Naive B cell (primary cell): Measurements from ENCODE around the gene LRMDA. TPM values are rescaled to one million over a fixed set of nuclear protein-coding genes. Genes with fewer than 3 reads are reported as not detected.

Source experiments
- ATAC-seq, 2 donors: fragments of 150-1000 bp; cut with Tn5 transposase; 2 replicates each; pipeline ENCODE4 v1.10.0; 2021; ENCODE audit warnings: low read depth in 2 of 2, mild to moderate bottlenecking in 2 of 2, moderate library complexity in 2 of 2
- DNase-seq: peaks from one replicate; pipeline ENCODE4 v3.0.0; 2022
- H3K27ac Mint-ChIP-seq, 6 donors: one replicate each; pipeline ENCODE4 v1.8.0; 2020 to 2022; ENCODE audit warnings: mild to moderate bottlenecking in 6 of 6, mixed read lengths in 6 of 6, moderate library complexity in 5 of 6, inconsistent platforms in 2 of 6
- H3K27me3 Mint-ChIP-seq, 3 donors: one replicate each; pipeline ENCODE4 v1.8.0; 2021 to 2022; ENCODE audit warnings: mixed read lengths in 3 of 3, mild to moderate bottlenecking in 1 of 3
- H3K36me3 Mint-ChIP-seq, 2 donors: one replicate each; pipeline ENCODE4 v1.8.0; 2020 to 2022; ENCODE audit warnings: mixed read lengths in 2 of 2, inconsistent platforms in 1 of 2, mild to moderate bottlenecking in 1 of 2
- H3K4me1 Mint-ChIP-seq, 3 donors: one replicate each; pipeline ENCODE4 v1.8.0; 2020 to 2022; ENCODE audit warnings: mixed read lengths in 3 of 3, inconsistent platforms in 1 of 3, mild to moderate bottlenecking in 1 of 3, moderate library complexity in 1 of 3
- H3K4me3 Mint-ChIP-seq, 8 donors: one replicate each; pipeline ENCODE4 v1.8.0; 2020 to 2022; ENCODE audit warnings: mild to moderate bottlenecking in 8 of 8, mixed read lengths in 8 of 8, moderate library complexity in 8 of 8, inconsistent platforms in 2 of 8
- H3K9me3 Mint-ChIP-seq, 7 donors: one replicate each; pipeline ENCODE4 v1.8.0; 2020 to 2022; ENCODE audit warnings: mixed read lengths in 7 of 7, mild to moderate bottlenecking in 5 of 7, inconsistent platforms in 2 of 7, moderate library complexity in 1 of 7
- polyA plus RNA-seq, 6 donors: library from polyadenylated mRNA; unstranded; fragments of 300-500 nt; fragmentation: Illumina TruSeq; gene quantifications; one replicate each; pipeline ENCODE4 v1.2.3, GENCODE V29; 2021; ENCODE audit warnings: low read depth in 6 of 6

LRMDA gene
- polyA plus RNA-seq, 6 donors from 2014 or later, result 2.1 TPM; not detected in 5

DNA sequence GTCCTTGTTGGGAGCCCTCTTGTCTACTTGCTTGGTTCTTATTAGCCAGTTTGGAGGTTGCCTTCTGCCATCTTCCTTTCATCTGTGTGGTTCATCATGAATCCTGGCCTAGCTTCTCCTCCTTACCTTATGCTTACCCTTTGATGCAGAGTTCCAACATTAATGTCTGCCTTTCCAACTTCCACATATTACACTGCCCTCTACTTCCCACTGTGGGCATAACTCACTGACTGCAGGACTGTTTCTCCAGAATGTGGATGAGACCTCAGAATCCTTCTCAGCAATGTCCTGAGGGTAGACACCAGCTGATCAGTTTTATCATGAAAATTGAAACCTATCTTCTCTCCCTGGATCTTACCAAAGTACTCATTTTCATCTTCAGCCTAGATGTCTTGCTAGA, 491.0 kb downstream of the LRMDA start:
- Mint-ChIP-seq H3K27me3 (peaks cover 0 to 7% (median 0%) of the 10 kb centered on the region in 3 donors), H3K4me1 (no peaks in the 10 kb centered on the region), H3K27ac (no peak overlapping the region), H3K4me3 (no peak overlapping the region), H3K36me3 (no peaks in the 10 kb centered on the region), H3K9me3 (peaks cover 0 to 5% (median 1%) of the 10 kb centered on the region in 7 donors)
- DNase-seq (no peak), ATAC-seq (no peak)

DNA sequence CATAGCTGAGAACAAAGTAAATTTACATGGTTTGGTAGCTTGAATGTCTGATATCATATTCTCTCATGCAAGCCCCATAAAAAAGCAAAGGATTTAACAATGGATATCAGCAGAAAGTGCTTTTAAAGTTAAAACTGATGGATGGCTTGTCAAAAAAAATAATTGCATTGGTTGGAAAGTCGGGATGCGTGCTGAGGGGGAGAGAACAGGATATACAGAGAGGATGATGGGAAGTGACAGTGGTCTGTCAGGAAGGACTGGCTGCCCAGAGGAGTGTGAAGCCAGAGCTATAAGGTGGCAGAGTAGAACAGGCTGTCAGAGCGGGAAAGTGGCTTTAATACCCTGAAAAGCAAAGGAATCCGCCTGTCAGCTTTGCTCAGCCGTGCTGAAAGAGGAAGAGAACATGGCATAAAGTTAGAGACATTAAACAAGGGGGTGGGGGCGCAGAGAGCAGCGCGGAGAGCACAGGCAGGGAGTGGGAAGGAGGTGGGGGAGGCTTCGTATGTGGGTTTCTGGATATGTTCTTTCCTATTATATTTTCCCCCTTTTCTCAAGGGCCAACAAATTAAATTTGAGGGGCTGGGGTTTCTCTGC, 493.0 kb downstream of the LRMDA start:
- Mint-ChIP-seq H3K36me3 (no peaks in the 10 kb centered on the region), H3K4me3 (no peak overlapping the region), H3K27ac (peak overlapping the region in 1 of 6 donors; percentile 8), H3K9me3 (peaks cover 0 to 5% (median 0%) of the 10 kb centered on the region in 7 donors), H3K27me3 (peaks cover 0 to 7% (median 0%) of the 10 kb centered on the region in 3 donors), H3K4me1 (no peaks in the 10 kb centered on the region)
- DNase-seq, result no peak
- ATAC-seq, result no peak

DNA sequence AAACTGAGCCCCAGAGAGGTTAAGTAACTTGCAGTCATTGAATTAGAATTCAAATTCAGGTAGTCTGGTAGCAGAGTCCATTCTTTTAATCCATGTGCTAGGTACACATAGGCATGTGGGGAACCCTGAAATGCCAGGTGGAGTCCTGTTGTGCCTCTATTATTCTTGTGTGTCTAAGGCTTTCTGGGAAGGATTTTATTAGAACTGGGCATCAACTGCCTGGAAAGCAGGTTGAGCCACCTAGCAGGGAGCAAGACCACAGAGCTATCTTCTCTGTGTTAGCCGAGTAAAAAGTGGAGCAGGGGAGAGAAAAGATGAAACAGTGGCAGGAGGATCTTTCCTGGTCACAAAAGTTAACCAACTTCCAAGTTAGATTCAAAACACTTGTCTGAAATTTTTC, 494.6 kb downstream of the LRMDA start:
- H3K9me3 Mint-ChIP-seq, result peaks cover 0 to 5% (median 0%) of the 10 kb centered on the region in 7 donors
- no peak overlapping the region for H3K27ac Mint-ChIP-seq
- H3K36me3 Mint-ChIP-seq, result no peaks in the 10 kb centered on the region

DNA sequence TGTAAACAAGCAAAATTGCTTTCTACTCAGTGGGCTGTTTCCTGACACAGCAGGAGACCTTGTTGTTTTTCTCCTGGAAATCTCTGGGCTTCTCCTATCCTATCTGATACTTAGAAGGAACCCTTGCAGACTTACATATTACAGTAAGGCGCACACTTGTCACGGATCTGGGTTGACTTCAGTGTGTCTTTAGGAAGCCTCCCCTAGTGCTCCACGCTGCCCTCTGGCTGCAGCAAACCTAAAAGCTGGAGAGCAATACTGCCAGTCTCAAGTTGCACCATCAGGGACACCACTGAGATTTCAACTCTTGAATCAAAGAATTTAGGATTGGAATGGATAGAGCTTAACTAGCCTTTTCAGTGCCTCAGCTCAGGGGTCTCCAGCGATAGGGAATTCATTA, 495.3 kb downstream of the LRMDA start:
- H3K27me3 Mint-ChIP-seq, result peaks cover 0 to 7% (median 3%) of the 10 kb centered on the region in 3 donors
- DNase-seq (no peak), ATAC-seq (no peak)
- no peak overlapping the region for H3K4me3 Mint-ChIP-seq
- H3K36me3 Mint-ChIP-seq, result no peaks in the 10 kb centered on the region
- H3K27ac Mint-ChIP-seq, result no peak overlapping the region
- H3K4me1 Mint-ChIP-seq, result no peaks in the 10 kb centered on the region
- H3K9me3 Mint-ChIP-seq, result peaks cover 0 to 5% (median 0%) of the 10 kb centered on the region in 7 donors

More for the DNA sequence above, 494.6 kb downstream of the LRMDA start:
- Mint-ChIP-seq H3K4me3 (no peak overlapping the region), H3K27me3 (peaks cover 0 to 7% (median 3%) of the 10 kb centered on the region in 3 donors), H3K4me1 (no peaks in the 10 kb centered on the region)
- DNase-seq (no peak), ATAC-seq (no peak)

DNA sequence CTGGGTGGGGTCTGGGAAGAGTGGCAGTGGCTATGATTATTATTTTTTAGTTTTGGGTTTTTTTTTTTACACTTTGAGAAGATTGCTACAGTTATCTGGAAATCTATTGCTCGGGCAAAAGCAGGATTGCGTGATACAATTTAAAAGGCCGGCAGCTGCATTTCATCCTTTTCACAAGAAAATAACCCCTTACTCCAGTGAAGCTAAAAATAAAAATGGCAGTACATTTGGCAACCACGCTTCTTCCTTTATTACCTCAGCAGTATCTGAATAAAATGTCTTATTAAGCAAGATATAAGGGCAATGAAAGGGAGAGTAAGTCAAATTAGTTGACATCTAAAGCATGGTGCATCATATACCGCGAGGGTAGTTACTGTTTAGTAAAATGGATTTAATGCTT, 496.8 kb downstream of the LRMDA start:
- peaks cover 0 to 7% (median 3%) of the 10 kb centered on the region in 3 donors for H3K27me3 Mint-ChIP-seq
- H3K4me1 Mint-ChIP-seq, result no peaks in the 10 kb centered on the region
- H3K27ac Mint-ChIP-seq, result no peak overlapping the region
- no peak for ATAC-seq
- no peaks in the 10 kb centered on the region for H3K36me3 Mint-ChIP-seq
- H3K9me3 Mint-ChIP-seq, result no peaks in the 10 kb centered on the region
- DNase-seq, result no peak
- H3K4me3 Mint-ChIP-seq, result no peak overlapping the region

DNA sequence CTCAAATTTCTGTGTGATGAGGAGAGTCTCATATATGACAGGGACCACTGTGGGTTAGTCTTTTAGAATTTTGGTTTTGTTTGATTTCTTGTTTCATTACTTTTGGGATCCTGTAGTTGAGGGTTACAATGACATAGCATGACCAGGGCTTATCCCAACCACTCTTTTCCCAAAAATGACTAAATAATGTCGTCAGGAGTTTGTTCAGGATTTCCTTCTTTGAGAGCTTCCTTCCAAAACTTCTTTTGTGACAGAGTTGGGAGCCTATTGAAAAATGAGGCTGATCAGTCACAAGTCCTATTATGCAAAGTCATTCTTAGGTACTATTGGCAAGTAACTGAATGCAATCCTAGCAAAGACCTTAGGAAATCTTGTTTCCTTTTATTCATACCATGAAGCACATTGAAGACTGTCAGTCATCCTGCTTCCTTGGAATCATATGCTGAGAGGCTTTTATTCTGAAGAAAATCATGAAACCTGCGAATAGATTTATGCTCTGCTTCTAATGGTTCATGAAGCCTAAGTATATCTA, 498.3 kb downstream of the LRMDA start:
- Mint-ChIP-seq H3K36me3 (no peaks in the 10 kb centered on the region), H3K27me3 (peaks cover 0 to 3% (median 0%) of the 10 kb centered on the region in 3 donors), H3K4me1 (no peaks in the 10 kb centered on the region), H3K27ac (no peak overlapping the region), H3K9me3 (no peaks in the 10 kb centered on the region), H3K4me3 (no peak overlapping the region)
- no peak for ATAC-seq
- DNase-seq, result no peak

DNA sequence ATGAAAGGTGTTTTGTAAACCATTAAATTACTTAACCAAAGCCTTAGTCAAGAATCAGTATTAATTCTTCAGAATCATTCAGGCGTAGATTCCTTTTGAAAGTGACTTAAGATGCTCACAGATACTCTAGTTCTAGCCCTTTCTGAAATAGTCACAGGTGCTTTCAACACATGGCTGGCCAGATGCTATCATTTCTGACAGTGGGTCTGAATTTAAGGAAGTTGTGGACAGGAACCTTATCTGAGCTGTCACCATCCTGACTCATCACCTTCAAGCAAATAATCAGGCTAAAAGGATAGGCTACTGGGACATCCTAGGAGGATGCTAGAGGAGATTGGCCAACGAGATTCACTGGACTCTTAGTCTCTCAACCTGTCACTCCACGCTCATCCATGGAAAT, 501.5 kb downstream of the LRMDA start:
- no peaks in the 10 kb centered on the region for H3K4me1 Mint-ChIP-seq
- peaks cover 0 to 9% (median 8%) of the 10 kb centered on the region in 3 donors for H3K27me3 Mint-ChIP-seq
- no peaks in the 10 kb centered on the region for H3K36me3 Mint-ChIP-seq
- H3K4me3 Mint-ChIP-seq, result no peak overlapping the region
- H3K27ac Mint-ChIP-seq, result no peak overlapping the region
- DNase-seq, result no peak
- peaks cover 0 to 2% (median 0%) of the 10 kb centered on the region in 7 donors for H3K9me3 Mint-ChIP-seq
- ATAC-seq, result no peak

DNA sequence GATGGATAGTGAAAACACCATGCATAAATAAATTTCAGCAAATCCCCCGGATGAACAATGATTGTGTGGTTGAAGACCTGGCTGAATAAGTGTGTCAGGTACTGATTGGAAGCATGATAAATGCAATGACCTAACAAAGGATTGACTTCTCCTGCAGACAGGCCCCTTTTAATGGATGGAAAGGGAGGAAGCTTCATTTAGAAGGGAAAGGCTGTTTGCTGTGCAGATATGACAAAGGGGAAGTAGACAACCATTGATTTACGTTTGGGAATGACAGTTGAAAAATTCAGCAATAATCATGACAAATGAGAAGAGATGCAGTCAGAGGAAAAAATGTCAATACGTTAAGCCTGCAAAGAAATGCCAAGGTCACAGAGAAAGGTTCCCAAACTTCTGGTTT, 503.8 kb downstream of the LRMDA start:
- ATAC-seq (no peak), DNase-seq (no peak)
- H3K4me1 Mint-ChIP-seq, result no peaks in the 10 kb centered on the region
- H3K4me3 Mint-ChIP-seq, result no peak overlapping the region
- H3K27me3 Mint-ChIP-seq, result peaks cover 0 to 9% (median 8%) of the 10 kb centered on the region in 3 donors
- H3K27ac Mint-ChIP-seq, result no peak overlapping the region
- H3K36me3 Mint-ChIP-seq, result no peaks in the 10 kb centered on the region
- H3K9me3 Mint-ChIP-seq, result peaks cover 0 to 2% (median 0%) of the 10 kb centered on the region in 7 donors

DNA sequence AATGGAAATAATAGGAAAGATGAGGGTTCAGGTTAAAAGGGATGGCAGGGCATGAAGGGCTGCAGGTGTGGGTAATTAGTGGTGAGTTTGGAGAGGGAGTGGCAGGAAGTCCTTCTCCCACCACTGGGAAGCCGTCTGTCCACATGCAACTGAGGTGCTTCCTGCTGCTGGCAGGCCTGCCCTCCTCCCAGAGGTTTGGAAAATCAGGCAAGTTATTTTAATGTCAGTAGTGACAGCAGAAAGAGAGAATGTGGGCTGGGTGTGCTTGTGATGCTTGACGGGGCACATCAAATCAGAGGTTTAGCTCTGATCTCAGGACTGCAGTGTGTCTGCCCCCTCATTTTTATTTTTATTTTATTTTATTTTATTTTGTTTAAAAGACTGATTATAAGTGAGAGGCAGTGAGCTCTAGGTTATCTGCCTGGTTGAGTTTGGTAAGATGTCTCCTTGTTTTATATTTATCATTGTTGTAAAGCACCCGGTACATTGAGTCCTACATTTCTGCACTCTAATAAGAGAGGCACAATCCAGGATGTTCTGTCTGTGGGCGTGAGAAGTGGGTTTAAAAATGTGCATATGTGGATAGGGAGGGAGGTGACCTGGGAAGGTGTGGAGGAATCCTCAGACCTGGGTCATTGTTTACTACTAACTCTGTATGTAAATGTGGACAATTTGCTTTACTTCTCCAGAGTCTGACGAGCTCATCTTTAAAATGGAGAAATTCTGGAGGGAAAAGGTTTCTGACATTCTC, 504.4 kb downstream of the LRMDA start:
- peak overlapping the region in 1 of 6 donors; percentile 23 for H3K27ac Mint-ChIP-seq
- H3K27me3 Mint-ChIP-seq, result peaks cover 0 to 9% (median 5%) of the 10 kb centered on the region in 3 donors
- no peaks in the 10 kb centered on the region for H3K4me1 Mint-ChIP-seq
- H3K4me3 Mint-ChIP-seq, result no peak overlapping the region
- ATAC-seq (no peak), DNase-seq (no peak)
- H3K9me3 Mint-ChIP-seq, result peaks cover 0 to 2% (median 0%) of the 10 kb centered on the region in 7 donors
- no peaks in the 10 kb centered on the region for H3K36me3 Mint-ChIP-seq

DNA sequence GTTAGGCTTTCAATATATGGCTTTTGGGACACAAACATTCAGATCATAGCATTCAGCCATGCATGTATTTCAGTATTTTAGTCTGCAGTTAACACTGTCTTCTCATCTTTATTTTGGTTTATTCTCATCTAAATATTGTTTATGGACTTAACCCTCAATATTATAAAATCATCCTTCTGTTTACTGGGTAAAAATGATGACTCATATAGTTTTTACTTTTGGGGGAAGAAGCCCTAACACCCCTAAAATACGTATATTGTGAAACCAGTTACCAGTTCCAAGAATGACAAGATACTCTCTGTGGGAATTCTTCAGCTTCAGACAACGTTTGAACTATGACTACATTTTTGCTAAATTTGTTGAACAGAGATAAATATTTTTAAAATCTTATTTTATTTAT, 505.4 kb downstream of the LRMDA start:
- no peaks in the 10 kb centered on the region for H3K4me1 Mint-ChIP-seq
- H3K36me3 Mint-ChIP-seq, result no peaks in the 10 kb centered on the region
- DNase-seq (no peak), ATAC-seq (no peak)
- H3K4me3 Mint-ChIP-seq, result no peak overlapping the region
- H3K27ac Mint-ChIP-seq, result no peak overlapping the region
- peaks cover 0 to 9% (median 4%) of the 10 kb centered on the region in 3 donors for H3K27me3 Mint-ChIP-seq
- H3K9me3 Mint-ChIP-seq, result peaks cover 0 to 2% (median 0%) of the 10 kb centered on the region in 7 donors

DNA sequence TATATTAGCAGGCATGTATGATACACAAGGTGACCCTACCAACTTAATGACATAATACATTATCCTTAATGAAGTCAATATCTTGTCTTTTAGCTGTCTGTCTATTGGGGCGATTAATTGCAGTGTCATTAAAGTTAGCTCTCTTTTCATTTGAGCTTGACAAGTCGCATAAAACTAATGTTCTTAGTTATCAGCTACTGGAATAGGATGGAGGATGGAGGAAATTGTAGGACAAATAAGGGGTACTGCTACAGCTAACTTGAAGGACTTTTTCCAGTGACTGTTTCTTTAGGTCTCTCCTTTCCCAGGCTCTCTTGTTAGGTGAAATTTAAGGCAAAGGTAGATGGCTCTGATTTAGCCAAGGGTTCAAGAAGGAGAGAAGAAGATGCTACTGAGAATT, 506.4 kb downstream of the LRMDA start:
- Mint-ChIP-seq H3K36me3 (no peaks in the 10 kb centered on the region), H3K4me3 (no peak overlapping the region), H3K27ac (no peak overlapping the region), H3K9me3 (peaks cover 0 to 2% (median 0%) of the 10 kb centered on the region in 7 donors), H3K4me1 (no peaks in the 10 kb centered on the region), H3K27me3 (peaks cover 0 to 9% (median 4%) of the 10 kb centered on the region in 3 donors)
- no peak for ATAC-seq
- DNase-seq, result no peak

DNA sequence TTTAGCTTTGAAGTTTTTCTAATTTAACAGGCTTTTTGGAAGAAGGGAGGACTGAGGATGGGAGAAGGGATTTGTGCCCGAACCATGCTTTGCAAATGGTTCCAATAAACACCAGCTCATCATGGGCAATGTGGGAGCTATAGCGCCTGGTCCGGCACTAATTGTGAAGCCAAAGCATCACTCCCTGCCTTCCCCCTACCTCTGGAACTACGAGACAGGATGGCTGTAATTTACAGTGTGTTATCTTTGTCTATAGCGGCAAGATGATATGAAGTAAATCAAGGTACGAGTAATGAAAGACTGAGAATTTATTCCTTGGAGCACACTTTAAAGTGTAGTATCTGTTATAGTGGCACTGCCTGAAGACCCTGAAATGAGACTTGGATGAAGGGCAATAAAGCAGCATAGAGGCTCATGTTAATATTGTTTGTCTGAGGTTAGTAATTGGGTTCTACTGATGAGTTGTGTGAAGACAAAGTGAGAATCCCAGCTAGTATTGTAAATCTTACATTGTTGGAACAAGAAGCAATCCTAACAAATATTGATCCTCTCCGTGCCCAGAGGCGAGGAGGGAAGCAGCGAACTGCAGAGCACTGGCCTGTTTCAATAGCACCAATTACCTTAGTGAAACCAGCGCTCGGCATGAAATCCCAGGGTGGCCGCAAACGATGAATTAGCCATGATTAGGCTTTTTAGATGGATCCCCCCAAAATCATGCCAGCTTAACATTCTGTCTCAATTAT, 507.1 kb downstream of the LRMDA start:
- H3K36me3 Mint-ChIP-seq, result no peaks in the 10 kb centered on the region

DNA sequence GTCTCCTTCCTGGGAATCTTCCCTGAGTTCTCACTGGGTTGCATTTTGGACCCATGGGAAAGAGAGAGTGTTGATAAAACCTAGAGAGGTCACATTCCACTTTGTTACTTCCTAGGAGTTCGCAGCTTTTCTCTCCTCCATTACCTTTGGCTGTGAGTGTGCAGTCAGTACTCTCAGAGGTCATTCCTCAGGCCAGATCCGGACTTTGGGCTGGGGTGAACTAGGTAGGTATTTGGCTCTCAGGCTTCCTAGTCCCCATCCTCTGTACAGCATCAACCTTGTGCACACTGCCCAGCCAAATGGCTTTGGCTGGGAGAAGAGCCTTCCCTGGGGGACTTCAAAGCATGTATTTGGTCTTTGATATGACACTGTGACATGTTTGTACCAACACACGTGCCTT, 508.1 kb downstream of the LRMDA start:
- no peak for DNase-seq
- Mint-ChIP-seq H3K9me3 (peaks cover 0 to 5% (median 2%) of the 10 kb centered on the region in 7 donors), H3K27me3 (peaks cover 0 to 9% (median 4%) of the 10 kb centered on the region in 3 donors), H3K4me3 (no peak overlapping the region), H3K4me1 (no peaks in the 10 kb centered on the region), H3K27ac (no peak overlapping the region), H3K36me3 (no peaks in the 10 kb centered on the region)
- no peak for ATAC-seq

More for the DNA sequence above, 507.1 kb downstream of the LRMDA start:
- ATAC-seq, result no peak
- Mint-ChIP-seq H3K9me3 (peaks cover 0 to 2% (median 0%) of the 10 kb centered on the region in 7 donors), H3K4me1 (no peaks in the 10 kb centered on the region), H3K27ac (no peak overlapping the region), H3K4me3 (no peak overlapping the region), H3K27me3 (peaks cover 0 to 9% (median 4%) of the 10 kb centered on the region in 3 donors)
- no peak for DNase-seq
